Natural killer cell (primary cell): ENCODE measurements around the gene ALG14. TPM values are rescaled to one million over a fixed set of nuclear protein-coding genes. Genes with fewer than 3 reads are reported as not detected.

Source experiments
- ATAC-seq, 3 donors: fragments of 150-1000 bp in 2 of 3; fragments of 200-7000 bp in 1 of 3; cut with Tn5 transposase; 1 replicate in 1 of 3; 2 replicates in 2 of 3; pipeline ENCODE4 v1.10.0; 2021; ENCODE audit warnings: mild to moderate bottlenecking in 2 of 3, moderate library complexity in 2 of 3
- DNase-seq, 2 donors: peaks; one replicate each; pipeline versions ENCODE4 v3.0.0 to v3.0.0-alpha.2; 2013 to 2021; ENCODE audit warnings: mixed read lengths in 1 of 2
- H3K27ac ChIP-seq: one replicate; pipeline ENCODE4 v1.5.1; 2013; ENCODE audit warnings: mild to moderate bottlenecking, low read length
- H3K27me3 ChIP-seq: one replicate; pipeline ENCODE4 v1.6.1; 2013; ENCODE audit warnings: low read length; ENCODE audit not compliant: control insufficient read depth, insufficient read depth
- H3K36me3 ChIP-seq: one replicate; pipeline ENCODE4 v1.6.1; 2013; ENCODE audit warnings: low read length; ENCODE audit not compliant: control insufficient read depth, insufficient read depth
- H3K4me1 ChIP-seq: one replicate; pipeline ENCODE4 v1.6.1; 2013; ENCODE audit warnings: low read length; ENCODE audit not compliant: control insufficient read depth, insufficient read depth
- H3K4me3 ChIP-seq: one replicate; pipeline ENCODE4 v1.5.1; 2013; ENCODE audit warnings: low read length
- H3K9me3 ChIP-seq: one replicate; pipeline ENCODE4 v1.6.1; 2013; ENCODE audit warnings: low read length; ENCODE audit not compliant: control insufficient read depth, insufficient read depth
- H3K27ac Mint-ChIP-seq, 2 donors: one replicate each; pipeline ENCODE4 v1.8.0; 2022; ENCODE audit warnings: mild to moderate bottlenecking in 2 of 2, mixed read lengths in 2 of 2, moderate library complexity in 1 of 2
- H3K27me3 Mint-ChIP-seq, 2 donors: one replicate each; pipeline ENCODE4 v1.8.0; 2022; ENCODE audit warnings: low read depth in 2 of 2, mixed read lengths in 2 of 2
- H3K36me3 Mint-ChIP-seq: one replicate; pipeline ENCODE4 v1.8.0; 2022; ENCODE audit warnings: mixed read lengths
- H3K4me1 Mint-ChIP-seq, 2 donors: one replicate each; pipeline ENCODE4 v1.8.0; 2022; ENCODE audit warnings: mixed read lengths in 2 of 2
- H3K4me3 Mint-ChIP-seq: one replicate; pipeline ENCODE4 v1.8.0; 2022; ENCODE audit warnings: mild to moderate bottlenecking, moderate library complexity, mixed read lengths
- H3K9me3 Mint-ChIP-seq, 2 donors: one replicate each; pipeline ENCODE4 v1.8.0; 2022; ENCODE audit warnings: mixed read lengths in 2 of 2
- WGBS: methylation state at CpG from one replicate; pipeline ENCODE4 v1.1.7; 2013; ENCODE audit warnings: missing lambda C conversion rate; ENCODE audit not compliant: insufficient coverage; 5-methylcytosine and 5-hydroxymethylcytosine counted together
- intact Hi-C: fragments of 100-400 bp; cut with micrococcal nuclease; formaldehyde crosslinking; loops from one replicate; pipeline ENCODE4 v1.14.2; 2022
- total RNA-seq, 4 donors: library from RNA; stranded (reverse); fragments of 120-200 nt in 1 of 4; gene quantifications; one replicate each; pipeline versions ENCODE4 v1.2.3 to v1.2.4, GENCODE V29; 2013 to 2022
- TF ChIP-seq, protein P1 (sequence below): fragments of 200-600 bp; IDR thresholded peaks from one replicate; pipeline ENCODE4 v1.8.0; 2022; ENCODE audit warnings: antibody characterized with exemption

The ALG14 gene
- total RNA-seq, 3 donors from 2014 or later (not counting 1 experiment from before 2014, with no cell fraction given), result 0.48 to 2.3 (median 1.1) TPM

DNA sequence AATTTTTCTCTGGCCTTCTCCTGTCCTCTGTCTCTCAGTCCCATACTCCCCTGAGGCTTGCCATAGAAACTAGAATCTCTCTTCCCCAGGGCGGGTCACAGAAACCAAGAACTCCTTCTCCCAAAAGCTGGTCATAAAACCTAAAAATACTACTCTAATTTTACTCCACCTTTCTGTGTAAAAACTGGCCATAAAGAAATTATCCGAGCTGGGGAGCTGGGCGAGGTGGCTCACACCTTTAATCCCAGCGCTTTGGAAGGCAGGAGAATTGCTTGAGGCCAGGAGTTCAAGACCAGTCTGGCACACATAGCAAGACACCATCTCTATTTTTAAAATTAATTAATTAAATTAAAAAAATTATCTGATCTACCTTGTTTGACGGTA lies 3.0 kb downstream of the ALG14 start:
- H3K4me1 ChIP-seq, result peaks cover 10% of the 10 kb centered on the region
- H3K36me3 ChIP-seq, result no peaks in the 10 kb centered on the region
- Mint-ChIP-seq H3K27me3 (no peaks in the 10 kb centered on the region), H3K4me1 (peaks cover 14 to 18% of the 10 kb centered on the region in 2 donors), H3K27ac (no peak overlapping the region), H3K9me3 (no peaks in the 10 kb centered on the region), H3K36me3 (no peaks in the 10 kb centered on the region), H3K4me3 (no peak overlapping the region)
- H3K4me3 ChIP-seq, result no peak overlapping the region
- TF ChIP-seq, protein P1, sequence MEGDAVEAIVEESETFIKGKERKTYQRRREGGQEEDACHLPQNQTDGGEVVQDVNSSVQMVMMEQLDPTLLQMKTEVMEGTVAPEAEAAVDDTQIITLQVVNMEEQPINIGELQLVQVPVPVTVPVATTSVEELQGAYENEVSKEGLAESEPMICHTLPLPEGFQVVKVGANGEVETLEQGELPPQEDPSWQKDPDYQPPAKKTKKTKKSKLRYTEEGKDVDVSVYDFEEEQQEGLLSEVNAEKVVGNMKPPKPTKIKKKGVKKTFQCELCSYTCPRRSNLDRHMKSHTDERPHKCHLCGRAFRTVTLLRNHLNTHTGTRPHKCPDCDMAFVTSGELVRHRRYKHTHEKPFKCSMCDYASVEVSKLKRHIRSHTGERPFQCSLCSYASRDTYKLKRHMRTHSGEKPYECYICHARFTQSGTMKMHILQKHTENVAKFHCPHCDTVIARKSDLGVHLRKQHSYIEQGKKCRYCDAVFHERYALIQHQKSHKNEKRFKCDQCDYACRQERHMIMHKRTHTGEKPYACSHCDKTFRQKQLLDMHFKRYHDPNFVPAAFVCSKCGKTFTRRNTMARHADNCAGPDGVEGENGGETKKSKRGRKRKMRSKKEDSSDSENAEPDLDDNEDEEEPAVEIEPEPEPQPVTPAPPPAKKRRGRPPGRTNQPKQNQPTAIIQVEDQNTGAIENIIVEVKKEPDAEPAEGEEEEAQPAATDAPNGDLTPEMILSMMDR, result no peak
- intact Hi-C loops, result loop anchor here (10.0 kb wide), 1 partner anchor 105 kb away; no protein-coding TSS in a partner anchor
- DNase-seq (no peak), ATAC-seq (no peak)
- no peak overlapping the region for H3K27ac ChIP-seq
- H3K9me3 ChIP-seq, result no peaks in the 10 kb centered on the region
- WGBS, result 94% methylated on average over 5 of the region's 5 CpGs
- no peaks in the 10 kb centered on the region for H3K27me3 ChIP-seq

DNA sequence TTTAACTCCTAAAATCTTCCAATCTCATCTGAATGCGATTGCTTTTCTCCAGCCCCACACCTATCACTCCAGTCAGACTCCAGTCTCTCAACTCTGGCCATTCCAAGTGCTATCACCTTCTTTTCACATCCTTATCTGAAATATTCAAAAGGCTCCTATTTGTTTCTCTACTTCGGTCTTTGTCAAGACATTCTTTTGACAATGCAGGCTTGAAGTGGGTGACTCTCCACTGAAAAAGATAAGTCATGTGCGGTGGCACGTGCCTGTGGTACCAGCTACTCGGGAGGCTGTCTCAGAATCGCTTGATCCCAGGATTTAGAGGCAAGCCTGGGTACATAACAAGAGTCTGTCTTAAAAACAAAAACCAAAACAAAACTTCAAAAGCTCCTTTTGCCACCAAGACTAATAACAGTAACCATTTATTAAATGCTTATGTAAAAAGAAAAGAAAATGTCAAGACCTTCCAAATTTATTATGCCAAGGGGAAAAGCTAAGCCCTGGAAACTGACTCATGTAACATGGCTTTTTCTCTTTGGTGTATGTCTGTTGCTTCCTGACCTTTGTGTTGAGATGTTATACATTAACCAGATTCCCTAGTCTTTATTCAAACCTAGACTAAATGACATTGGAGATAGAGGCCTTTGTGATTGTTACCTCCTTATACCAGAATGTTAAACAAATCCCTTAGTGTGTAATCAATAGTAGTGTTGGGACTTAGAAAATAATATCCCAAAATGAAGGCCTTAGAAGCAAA lies 3.6 kb downstream of the ALG14 start:
- TF ChIP-seq, protein P1, result no peak
- no peaks in the 10 kb centered on the region for H3K27me3 ChIP-seq
- no peak overlapping the region for H3K27ac Mint-ChIP-seq
- intact Hi-C loops, result no loop called here
- no peaks in the 10 kb centered on the region for H3K9me3 ChIP-seq
- no peaks in the 10 kb centered on the region for H3K36me3 Mint-ChIP-seq
- H3K4me1 Mint-ChIP-seq, result peaks cover 14 to 18% of the 10 kb centered on the region in 2 donors
- no peaks in the 10 kb centered on the region for H3K9me3 Mint-ChIP-seq
- H3K4me3 Mint-ChIP-seq, result no peak overlapping the region
- WGBS, result 97% methylated on average over 6 of the region's 6 CpGs
- no peaks in the 10 kb centered on the region for H3K27me3 Mint-ChIP-seq
- peaks cover 10% of the 10 kb centered on the region for H3K4me1 ChIP-seq
- H3K27ac ChIP-seq, result no peak overlapping the region
- DNase-seq, result no peak
- H3K36me3 ChIP-seq, result no peaks in the 10 kb centered on the region
- no peak for ATAC-seq
- H3K4me3 ChIP-seq, result no peak overlapping the region

DNA sequence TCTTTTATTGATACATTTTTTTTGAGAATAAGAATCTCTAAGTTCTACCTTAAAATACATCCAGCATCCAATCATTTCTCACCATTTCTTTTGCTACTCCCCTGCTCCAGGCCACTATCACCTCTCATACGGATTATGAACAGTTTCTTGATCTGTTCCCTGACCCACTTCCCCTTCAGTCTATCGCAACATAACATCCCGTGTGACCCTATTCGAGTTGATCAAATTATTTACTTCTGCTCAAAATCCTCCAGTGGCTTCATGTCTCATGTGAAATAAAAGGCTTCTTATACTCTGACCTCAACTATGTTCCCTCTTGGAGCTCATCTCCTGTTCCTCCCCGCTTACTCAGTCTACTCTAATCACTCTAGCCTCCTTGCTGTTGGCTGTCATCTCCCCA lies 5.2 kb downstream of the ALG14 start:
- TF ChIP-seq, protein P1, result no peak
- H3K36me3 ChIP-seq, result no peaks in the 10 kb centered on the region
- Mint-ChIP-seq H3K4me1 (peaks cover 11 to 12% of the 10 kb centered on the region in 2 donors), H3K36me3 (no peaks in the 10 kb centered on the region), H3K4me3 (no peak overlapping the region), H3K9me3 (no peaks in the 10 kb centered on the region), H3K27ac (no peak overlapping the region), H3K27me3 (no peaks in the 10 kb centered on the region)
- DNase-seq, result no peak
- whole genome bisulfite sequencing, result 93% methylated on average over 5 of the region's 5 CpGs
- intact Hi-C loops, result no loop called here
- peaks cover 5% of the 10 kb centered on the region for H3K4me1 ChIP-seq
- H3K27me3 ChIP-seq, result no peaks in the 10 kb centered on the region
- H3K4me3 ChIP-seq, result no peak overlapping the region
- no peak for ATAC-seq
- no peaks in the 10 kb centered on the region for H3K9me3 ChIP-seq
- no peak overlapping the region for H3K27ac ChIP-seq

DNA sequence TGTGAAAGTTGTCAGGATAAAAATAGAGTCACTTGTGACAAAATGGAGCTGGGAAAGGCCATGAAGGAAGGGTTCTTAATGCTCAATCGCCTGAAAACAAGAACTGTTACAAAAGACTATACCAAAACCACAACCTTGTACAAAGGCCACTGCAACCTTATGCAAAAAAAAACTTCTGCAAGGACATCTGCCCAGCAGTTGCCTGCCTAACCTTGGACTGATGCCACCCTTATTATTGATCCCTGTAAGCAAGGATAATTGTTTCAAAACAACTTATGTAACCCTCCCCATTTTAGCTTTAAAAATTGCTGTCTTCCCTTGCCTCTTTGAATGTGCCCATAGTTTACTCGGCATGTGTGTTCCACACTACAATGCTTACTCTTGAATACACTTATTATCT lies 5.7 kb downstream of the ALG14 start:
- no peak overlapping the region for H3K4me3 Mint-ChIP-seq
- H3K27ac Mint-ChIP-seq, result no peak overlapping the region
- H3K9me3 ChIP-seq, result no peaks in the 10 kb centered on the region
- TF ChIP-seq, protein P1, result no peak
- no peak overlapping the region for H3K27ac ChIP-seq
- 86% methylated on average over 2 of the region's 2 CpGs for WGBS
- H3K36me3 Mint-ChIP-seq, result no peaks in the 10 kb centered on the region
- no peak overlapping the region for H3K4me3 ChIP-seq
- no peaks in the 10 kb centered on the region for H3K27me3 Mint-ChIP-seq
- peaks cover 6 to 7% of the 10 kb centered on the region in 2 donors for H3K4me1 Mint-ChIP-seq
- ATAC-seq (no peak), DNase-seq (no peak)
- H3K27me3 ChIP-seq, result no peaks in the 10 kb centered on the region
- intact Hi-C loops, result no loop called here
- H3K36me3 ChIP-seq, result no peaks in the 10 kb centered on the region
- no peaks in the 10 kb centered on the region for H3K9me3 Mint-ChIP-seq
- H3K4me1 ChIP-seq, result peaks cover 4% of the 10 kb centered on the region
